Suprapubic skin (tissue), 4 donors: ENCODE data around the gene PPP1R1C. TPM values are rescaled to one million over a fixed set of nuclear protein-coding genes. Genes with fewer than 3 reads are reported as not detected.

Experiments
- DNase-seq, 2 donors: peaks; one replicate each; pipeline ENCODE4 v3.0.0-alpha.2; 2019; ENCODE audit warnings: low spot score in 2 of 2
- H3K27ac ChIP-seq: fragments of 200-600 bp; sonication (generic); one replicate; pipeline ENCODE4 v1.5.1; 2019
- H3K27me3 ChIP-seq: fragments of 200-600 bp; sonication (generic); one replicate; pipeline ENCODE4 v1.5.1; 2019
- H3K36me3 ChIP-seq: fragments of 200-600 bp; sonication (generic); one replicate; pipeline ENCODE4 v1.5.1; 2019
- H3K4me1 ChIP-seq: fragments of 200-600 bp; sonication (generic); one replicate; pipeline ENCODE4 v1.5.1; 2019
- H3K4me3 ChIP-seq: fragments of 200-600 bp; sonication (generic); one replicate; pipeline ENCODE4 v1.5.1; 2019; ENCODE audit warnings: mild to moderate bottlenecking
- H3K9me3 ChIP-seq: fragments of 200-600 bp; sonication (generic); one replicate; pipeline ENCODE4 v1.5.1; 2019
- EP300 ChIP-seq: sonication (generic); formaldehyde crosslinking; IDR thresholded peaks from one replicate; pipeline ENCODE4 v1.6.1; 2017; ENCODE audit warnings: antibody characterized with exemption
- POLR2A ChIP-seq, 2 donors: fragments of 450-650 bp; IDR thresholded peaks; one replicate each; pipeline ENCODE4 v1.6.1; 2017; ENCODE audit warnings: antibody characterized with exemption in 2 of 2, mild to moderate bottlenecking in 2 of 2, moderate library complexity in 2 of 2
- POLR2AphosphoS5 ChIP-seq, 3 donors: sonication (generic); formaldehyde crosslinking; IDR thresholded peaks; one replicate each; pipeline ENCODE4 v1.6.1; 2017; ENCODE audit warnings: antibody characterized with exemption in 3 of 3
- WGBS: methylation state at CpG from one replicate; pipeline ENCODE4 v1.1.5; 2018; 5-methylcytosine and 5-hydroxymethylcytosine counted together
- total RNA-seq, 4 donors: library from RNA; depleted of rRNA; stranded (reverse); fragments of >200 nt; gene quantifications; one replicate each; pipeline ENCODE4 v1.1.0, GENCODE V29; 2016
- TF ChIP-seq, protein P1 (sequence below), 2 donors: fragments of 200-600 bp in 1 of 2; fragments of 450-650 bp in 1 of 2; sonication (generic) in 1 of 2; IDR thresholded peaks; one replicate each; pipeline ENCODE4 v1.5.1; 2016 to 2019; ENCODE audit warnings: antibody characterized with exemption in 2 of 2, mild to moderate bottlenecking in 1 of 2, moderate library complexity in 1 of 2

The PPP1R1C gene
- total RNA-seq, 4 donors from 2014 or later = 2.0 to 5.8 TPM; not detected in 2

DNA sequence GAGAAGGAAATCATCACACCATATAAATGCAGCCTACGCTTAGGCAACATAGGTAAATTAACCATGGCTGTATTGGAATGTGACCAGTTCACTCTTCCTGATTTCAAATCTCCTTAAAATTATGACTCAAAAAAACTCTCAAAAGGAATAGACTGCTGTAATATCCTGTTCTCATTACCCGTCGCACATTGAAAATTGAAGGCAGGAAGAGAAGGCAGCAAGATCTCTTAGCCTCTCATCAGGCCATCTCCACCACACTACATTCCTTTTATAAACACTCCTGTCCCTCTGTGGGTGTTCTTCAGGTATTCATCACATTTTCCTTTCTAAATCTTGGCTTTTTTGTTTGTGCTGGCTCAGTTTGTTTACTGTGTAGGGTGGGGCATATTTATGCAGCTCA lies 83.2 kb downstream of the PPP1R1C start:
- no peak overlapping the region for H3K27ac ChIP-seq
- H3K4me3 ChIP-seq = no peak overlapping the region
- TF ChIP-seq POLR2AphosphoS5 (IDR thresholded peaks at IDR 0.05) = no peak
- TF ChIP-seq EP300 = no peak
- TF ChIP-seq, protein P1, sequence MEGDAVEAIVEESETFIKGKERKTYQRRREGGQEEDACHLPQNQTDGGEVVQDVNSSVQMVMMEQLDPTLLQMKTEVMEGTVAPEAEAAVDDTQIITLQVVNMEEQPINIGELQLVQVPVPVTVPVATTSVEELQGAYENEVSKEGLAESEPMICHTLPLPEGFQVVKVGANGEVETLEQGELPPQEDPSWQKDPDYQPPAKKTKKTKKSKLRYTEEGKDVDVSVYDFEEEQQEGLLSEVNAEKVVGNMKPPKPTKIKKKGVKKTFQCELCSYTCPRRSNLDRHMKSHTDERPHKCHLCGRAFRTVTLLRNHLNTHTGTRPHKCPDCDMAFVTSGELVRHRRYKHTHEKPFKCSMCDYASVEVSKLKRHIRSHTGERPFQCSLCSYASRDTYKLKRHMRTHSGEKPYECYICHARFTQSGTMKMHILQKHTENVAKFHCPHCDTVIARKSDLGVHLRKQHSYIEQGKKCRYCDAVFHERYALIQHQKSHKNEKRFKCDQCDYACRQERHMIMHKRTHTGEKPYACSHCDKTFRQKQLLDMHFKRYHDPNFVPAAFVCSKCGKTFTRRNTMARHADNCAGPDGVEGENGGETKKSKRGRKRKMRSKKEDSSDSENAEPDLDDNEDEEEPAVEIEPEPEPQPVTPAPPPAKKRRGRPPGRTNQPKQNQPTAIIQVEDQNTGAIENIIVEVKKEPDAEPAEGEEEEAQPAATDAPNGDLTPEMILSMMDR (IDR thresholded peaks at IDR 0.05) = no peak
- TF ChIP-seq POLR2A (IDR thresholded peaks at IDR 0.05) = no peak
- WGBS = 59% methylated on average over 3 of the region's 3 CpGs
- peaks cover 5% of the 10 kb centered on the region for H3K4me1 ChIP-seq
- H3K36me3 ChIP-seq = no peaks in the 10 kb centered on the region
- DNase-seq = no peak
- H3K9me3 ChIP-seq = no peaks in the 10 kb centered on the region
- no peaks in the 10 kb centered on the region for H3K27me3 ChIP-seq

DNA sequence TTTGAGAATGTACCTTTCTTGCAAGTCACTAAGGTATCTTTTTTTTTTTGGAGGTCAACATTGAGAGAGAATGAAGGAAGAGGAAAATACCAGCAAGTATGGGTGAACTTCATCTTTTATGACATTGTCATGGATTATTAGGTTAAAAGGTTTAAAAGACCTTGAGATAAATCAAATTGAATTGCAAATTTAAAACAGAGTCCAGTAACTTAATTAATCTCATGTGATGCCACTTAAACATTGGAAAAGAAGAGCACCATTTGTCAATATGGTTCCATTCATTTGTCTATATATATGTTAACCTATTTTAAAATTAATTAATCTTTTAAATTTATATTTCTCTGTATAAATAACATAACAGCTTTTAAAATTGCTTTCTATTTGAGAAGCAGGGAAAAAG lies 83.8 kb downstream of the PPP1R1C start:
- Histone ChIP-seq H3K27ac (no peak overlapping the region), H3K36me3 (no peaks in the 10 kb centered on the region), H3K4me3 (no peak overlapping the region), H3K27me3 (no peaks in the 10 kb centered on the region), H3K4me1 (peaks cover 4% of the 10 kb centered on the region), H3K9me3 (no peaks in the 10 kb centered on the region)
- no peak for DNase-seq
- TF ChIP-seq, protein P1 (IDR thresholded peaks at IDR 0.05) = no peak
- no peak for TF ChIP-seq EP300
- no peak for TF ChIP-seq POLR2AphosphoS5 (IDR thresholded peaks at IDR 0.05)
- no peak for TF ChIP-seq POLR2A (IDR thresholded peaks at IDR 0.05)

DNA sequence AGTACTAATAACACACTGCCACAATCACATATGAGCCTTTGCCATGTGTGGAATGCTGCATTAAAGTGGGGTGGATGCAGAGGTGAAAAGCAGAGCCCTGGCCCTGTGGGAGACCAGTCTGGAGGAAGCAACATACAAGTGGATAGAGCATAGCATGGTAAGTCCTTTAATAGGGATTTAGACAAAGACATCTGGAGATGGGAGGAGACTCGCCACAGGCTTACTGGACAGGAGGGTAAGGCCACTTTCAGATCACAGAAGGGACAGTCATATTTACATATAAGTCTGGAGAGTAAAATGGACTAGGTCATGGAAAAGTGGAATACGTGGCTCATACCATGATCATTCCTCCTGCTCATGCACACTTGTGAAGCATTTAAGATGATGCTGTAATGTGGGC lies 84.3 kb downstream of the PPP1R1C start:
- Histone ChIP-seq H3K27ac (no peak overlapping the region), H3K36me3 (no peaks in the 10 kb centered on the region), H3K4me1 (no peaks in the 10 kb centered on the region), H3K27me3 (no peaks in the 10 kb centered on the region), H3K9me3 (no peaks in the 10 kb centered on the region), H3K4me3 (no peak overlapping the region)
- TF ChIP-seq, protein P1 (IDR thresholded peaks at IDR 0.05) = no peak
- TF ChIP-seq EP300 (no peak), POLR2AphosphoS5 (IDR thresholded peaks at IDR 0.05) (no peak), POLR2A (IDR thresholded peaks at IDR 0.05) (no peak)
- WGBS = 97% methylated on average over 2 of the region's 2 CpGs
- DNase-seq = no peak

DNA sequence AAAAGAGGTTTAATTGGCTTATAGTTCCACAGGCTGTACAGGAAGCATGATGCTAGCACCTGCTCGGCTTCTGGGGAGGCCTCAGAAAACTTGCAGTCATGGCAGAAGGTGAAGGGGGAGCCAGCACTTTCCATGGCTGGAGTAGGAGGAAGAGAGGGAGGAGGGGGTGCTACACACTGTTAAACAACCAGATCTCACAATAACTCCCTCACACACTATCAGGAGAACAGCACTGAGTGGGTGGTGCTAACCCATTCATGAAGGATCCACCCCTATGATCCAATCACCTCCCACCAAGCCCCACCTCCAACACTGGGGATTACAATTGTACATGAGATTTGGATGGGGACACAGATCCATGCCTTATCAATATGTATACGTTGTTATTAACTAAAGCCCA lies 85.1 kb downstream of the PPP1R1C start:
- Histone ChIP-seq H3K9me3 (no peaks in the 10 kb centered on the region), H3K4me3 (no peak overlapping the region), H3K27me3 (no peaks in the 10 kb centered on the region), H3K36me3 (no peaks in the 10 kb centered on the region), H3K27ac (no peak overlapping the region), H3K4me1 (no peaks in the 10 kb centered on the region)
- 100% methylated on average over 2 of the region's 2 CpGs for WGBS
- TF ChIP-seq, protein P1 (IDR thresholded peaks at IDR 0.05) = no peak
- TF ChIP-seq POLR2AphosphoS5 (IDR thresholded peaks at IDR 0.05) (no peak), POLR2A (IDR thresholded peaks at IDR 0.05) (no peak), EP300 (no peak)
- DNase-seq = no peak

DNA sequence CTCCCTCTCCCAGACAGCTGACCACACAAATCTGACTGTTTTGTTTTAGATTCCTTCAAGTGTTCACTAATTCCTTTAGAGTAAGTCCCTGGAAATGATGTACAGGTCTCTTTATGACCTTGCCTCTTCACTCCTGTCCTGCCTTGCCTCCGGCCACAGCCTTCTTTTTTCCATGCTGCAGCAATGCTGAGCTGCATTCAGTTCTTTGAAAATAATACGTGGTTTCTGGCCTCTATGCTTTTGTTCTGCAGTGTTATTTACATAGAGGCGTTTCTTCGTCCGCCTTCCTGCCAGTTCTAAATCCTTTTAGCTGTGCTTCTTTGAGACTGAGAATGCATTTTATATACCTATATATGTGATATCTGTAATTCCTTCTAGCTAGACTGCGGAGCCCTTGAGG lies 87.2 kb downstream of the PPP1R1C start:
- no peak overlapping the region for H3K4me3 ChIP-seq
- no peaks in the 10 kb centered on the region for H3K9me3 ChIP-seq
- H3K27ac ChIP-seq = no peak overlapping the region
- H3K4me1 ChIP-seq = peaks cover 7% of the 10 kb centered on the region
- no peak for DNase-seq
- 97% methylated on average over 6 of the region's 6 CpGs for WGBS
- H3K36me3 ChIP-seq = no peaks in the 10 kb centered on the region
- H3K27me3 ChIP-seq = no peaks in the 10 kb centered on the region
- TF ChIP-seq EP300 (no peak), POLR2A (IDR thresholded peaks at IDR 0.05) (no peak), POLR2AphosphoS5 (IDR thresholded peaks at IDR 0.05) (no peak)
- TF ChIP-seq, protein P1 (IDR thresholded peaks at IDR 0.05) = no peak
